Right hindlimb (tissue), 1 donor: Measurements from ENCODE around the gene SPIC.
"Not testable (repeated sequence)": the region's sequence is repeated elsewhere in the genome, so short reads cannot be mapped to it uniquely, and the experiment has no call there.

Source experiments
- DNase-seq: peaks from one replicate; pipeline ENCODE4 v3.0.0-alpha.2; 2018

The SPIC gene

DNA sequence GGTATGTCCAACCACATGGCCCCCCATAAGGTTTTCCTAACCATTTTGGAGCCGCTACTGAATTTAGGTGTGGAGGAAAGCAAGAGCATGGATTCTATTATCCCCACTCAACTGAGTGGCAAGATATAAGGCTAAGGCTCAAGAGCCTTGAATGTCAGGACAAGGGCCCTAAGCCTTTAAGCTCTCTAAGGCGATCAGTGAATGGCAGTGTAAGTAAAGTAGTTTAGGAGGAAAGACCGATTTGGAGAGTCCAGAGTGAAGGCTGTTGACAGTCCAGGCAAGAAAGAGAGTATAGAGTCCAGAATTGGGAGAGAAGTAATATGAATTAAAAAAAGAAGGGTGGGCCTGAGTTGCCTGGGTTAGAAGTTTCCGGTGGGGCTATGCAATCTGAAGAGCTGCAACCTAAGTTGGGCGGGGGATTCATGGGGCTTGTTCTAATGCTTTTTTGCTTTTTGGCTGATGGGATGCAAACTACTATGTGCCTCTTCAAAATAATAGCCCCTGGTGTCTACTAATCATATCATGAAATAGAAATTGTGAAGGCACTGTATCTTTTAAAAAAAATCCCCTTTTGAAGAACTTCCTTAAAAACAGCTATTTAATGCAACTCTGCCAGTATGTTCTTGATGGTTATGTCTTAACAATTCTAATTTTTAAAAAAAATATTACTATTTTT, at the start of gene SPIC:
Gene SPIC (plus strand): TSS at position 626 of the 676 bp plus-strand sequence. CDS start 1,569 bp downstream, outside the sequence.
- no peak for DNase-seq

- no peak for DNase-seq
These were observed 44.7 kb upstream of the SPIC start for GRCh38 chr12:101430456-101430855.

GRCh38 chr12:101436136-101436535, 39.0 kb upstream of the SPIC start:
- DNase-seq = no peak

GRCh38 chr12:101439236-101439635, 35.9 kb upstream of the SPIC start:
- DNase-seq = no peak

- no peak for DNase-seq
These were observed 33.5 kb upstream of the SPIC start for GRCh38 chr12:101441461-101442224.

DNA sequence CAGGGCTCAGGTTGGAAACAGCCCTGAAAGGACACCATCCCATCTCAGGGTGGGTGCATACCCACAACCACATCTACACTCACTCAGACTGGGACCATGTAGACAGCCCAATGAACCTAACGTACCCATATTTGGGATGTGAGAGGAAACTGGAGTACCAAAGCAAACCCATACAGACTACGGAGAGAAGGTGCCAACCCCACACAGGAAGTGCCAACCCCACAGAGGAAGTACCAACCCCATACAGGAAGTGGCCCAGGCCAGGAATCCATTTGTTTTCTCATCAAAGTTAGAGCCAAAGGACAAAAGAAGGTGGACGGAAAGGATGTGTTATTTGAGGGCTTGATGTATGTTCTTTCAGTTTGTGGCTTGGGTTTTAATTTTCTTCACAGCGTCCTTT, 19.5 kb upstream of the SPIC start:
- no peak for DNase-seq

- peak; percentile 21 for DNase-seq
These were observed 15.3 kb upstream of the SPIC start for GRCh38 chr12:101459642-101460346.

- DNase-seq = no peak
These were observed 6.2 kb upstream of the SPIC start for GRCh38 chr12:101468948-101469347.

DNA sequence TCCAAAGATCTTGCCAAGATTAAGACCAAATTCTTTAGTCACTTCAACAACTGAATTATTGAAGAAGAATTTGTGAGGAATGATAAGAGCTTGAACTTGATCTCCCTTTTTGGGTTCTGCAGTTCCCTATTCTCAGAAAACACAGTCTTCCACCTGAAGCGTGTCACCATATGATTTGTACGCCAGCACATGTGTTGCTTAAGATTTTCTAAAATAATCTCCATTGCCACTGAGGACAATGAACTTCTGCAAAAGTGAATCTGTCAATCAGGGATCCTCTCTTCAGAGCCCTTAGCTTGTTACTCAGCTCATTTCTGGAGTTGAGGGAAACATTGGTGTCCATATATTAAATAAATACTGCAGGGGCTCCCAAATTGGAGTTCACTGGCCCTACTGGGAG, 4.2 kb upstream of the SPIC start:
- no peak for DNase-seq

GRCh38 chr12:101471878-101472277, 3.3 kb upstream of the SPIC start:
- not testable (repeated sequence) for DNase-seq

DNA sequence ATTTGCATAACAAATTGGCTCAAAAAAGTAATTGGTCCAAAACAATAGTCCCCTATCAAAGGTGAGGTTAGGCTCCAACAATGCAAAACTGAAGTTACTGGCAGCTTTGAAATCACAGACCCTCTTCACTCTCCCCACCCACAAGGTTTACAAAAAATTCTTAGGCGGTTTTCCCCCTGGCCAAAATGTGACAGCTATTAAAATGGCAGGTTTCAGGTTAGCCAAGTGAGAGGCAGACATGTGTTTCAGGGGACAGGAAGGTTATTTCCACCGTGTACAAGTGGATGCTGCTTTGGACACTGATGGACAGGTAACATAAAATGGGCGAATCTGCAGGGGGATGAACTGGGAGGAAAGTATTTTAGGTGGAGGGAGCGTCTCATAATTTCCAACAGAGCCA, 888 bp upstream of the SPIC start:
- DNase-seq = no peak

DNA sequence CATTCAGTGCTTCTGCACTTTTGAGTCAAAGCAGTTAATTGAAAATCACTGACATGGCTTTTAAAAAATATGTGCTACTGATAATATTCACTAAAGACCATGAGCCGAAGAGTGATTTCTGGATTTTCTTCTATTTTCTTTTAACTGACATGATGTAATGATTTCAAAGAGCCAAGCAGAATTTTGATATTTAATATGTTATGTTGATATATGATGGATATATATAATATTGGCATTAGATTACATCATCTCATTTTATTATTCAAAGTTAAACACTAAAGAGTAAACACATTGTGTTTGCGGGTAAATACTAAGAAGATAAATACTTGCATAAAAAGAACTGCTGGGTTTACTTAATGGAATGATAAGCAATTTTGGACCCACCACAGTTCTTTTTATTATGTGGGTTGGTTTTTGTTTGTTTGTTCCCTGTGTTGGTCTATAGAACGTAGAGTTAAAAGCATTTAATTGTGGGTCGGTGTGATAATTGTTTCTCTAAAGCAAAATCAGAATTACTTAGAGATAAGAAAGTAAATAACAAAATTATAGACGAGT, 692 bp downstream of the SPIC start:
- no peak for DNase-seq

- no peak for DNase-seq
These were observed 5.7 kb downstream of the SPIC start for GRCh38 chr12:101480849-101481248.

DNA sequence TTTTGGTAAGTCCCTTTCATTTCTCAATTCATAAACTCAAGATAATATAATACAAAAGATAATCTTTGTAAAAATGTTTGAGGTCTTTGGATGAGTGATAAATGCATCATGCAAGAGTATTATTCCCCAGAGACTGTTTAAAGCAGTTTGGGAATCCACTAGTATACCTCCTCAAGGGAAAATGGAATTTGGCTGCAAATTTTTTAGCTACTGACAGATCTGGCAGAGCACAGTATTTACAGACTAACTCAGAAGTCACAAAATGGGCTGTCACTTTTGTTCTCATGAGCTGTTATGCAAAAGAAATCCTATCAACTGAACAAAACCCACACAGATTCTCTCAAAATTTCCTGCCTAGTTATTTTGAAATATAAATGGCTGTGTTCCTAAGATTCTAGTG, 9.9 kb downstream of the SPIC start:
- no peak for DNase-seq

DNA sequence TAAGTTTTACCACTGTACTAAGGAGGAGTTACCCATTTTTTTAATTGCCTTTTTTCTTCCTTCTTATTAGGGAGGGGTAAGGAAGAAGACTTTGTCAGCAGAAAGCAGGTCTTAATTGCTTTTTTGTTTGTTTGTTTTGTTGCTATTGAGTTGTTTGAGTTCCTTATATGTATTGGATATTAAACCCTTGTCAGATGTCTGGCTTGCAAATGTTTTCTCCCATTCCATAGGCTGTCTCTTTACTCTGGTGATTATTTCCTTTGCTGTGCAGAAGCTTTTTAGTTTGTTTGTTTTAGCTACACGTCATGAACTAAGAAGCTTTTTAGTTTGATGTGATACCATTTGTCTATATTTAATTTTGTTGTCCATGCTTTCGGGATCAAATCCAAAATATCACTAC, 13.3 kb downstream of the SPIC start:
- no peak for DNase-seq

GRCh38 chr12:101490286-101490920, 15.3 kb downstream of the SPIC start:
- no peak for DNase-seq

GRCh38 chr12:101491329-101491728, 16.2 kb downstream of the SPIC start:
- DNase-seq = no peak

GRCh38 chr12:101493556-101493955, 18.4 kb downstream of the SPIC start:
- no peak for DNase-seq

- DNase-seq = no peak
These were observed 23.1 kb downstream of the SPIC start for GRCh38 chr12:101498252-101498651.

- no peak for DNase-seq
These were observed 26.4 kb downstream of the SPIC start for GRCh38 chr12:101501410-101501995.

GRCh38 chr12:101521136-101521535, 46.0 kb downstream of the SPIC start:
- DNase-seq = no peak

- DNase-seq = no peak
These were observed 52.5 kb downstream of the SPIC start for GRCh38 chr12:101527682-101528081.
